Type B pancreatic cell (in vitro differentiated cells): Measurements from ENCODE around the gene PCDHGA8. TPM values are rescaled to one million over a fixed set of nuclear protein-coding genes. Genes with fewer than 3 reads are reported as not detected.
"Not testable (repeated sequence)": the region's sequence is repeated elsewhere in the genome, so short reads cannot be mapped to it uniquely, and the experiment has no call there.

Source experiments
- DNase-seq: peaks from one replicate; pipeline ENCODE4 v3.0.0; 2021; ENCODE audit warnings: mixed read lengths; ENCODE audit not compliant: unreplicated experiment; ENCODE audit errors: extremely low spot score
- H3K27ac Mint-ChIP-seq: 2 replicates; pipeline ENCODE4 v1.8.0; 2021; ENCODE audit warnings: mild to moderate bottlenecking, mixed read lengths
- H3K27me3 Mint-ChIP-seq: 2 replicates; pipeline ENCODE4 v1.8.0; 2021; ENCODE audit warnings: mixed read lengths
- H3K36me3 Mint-ChIP-seq: 2 replicates; pipeline ENCODE4 v1.8.0; 2021; ENCODE audit warnings: mixed read lengths
- H3K4me1 Mint-ChIP-seq: one replicate; pipeline ENCODE4 v1.8.0; 2021; ENCODE audit warnings: mixed read lengths; ENCODE audit not compliant: unreplicated experiment
- H3K4me3 Mint-ChIP-seq: 2 replicates; pipeline ENCODE4 v1.8.0; 2021; ENCODE audit warnings: mild to moderate bottlenecking, mixed read lengths
- H3K9me3 Mint-ChIP-seq: 2 replicates; pipeline ENCODE4 v1.8.0; 2021; ENCODE audit warnings: mixed read lengths
- CTCF ChIP-seq: fragments of 200-600 bp; sonication (generic); conservative IDR thresholded peaks from 2 replicates; pipeline ENCODE4 v1.5.0; 2021; ENCODE audit warnings: antibody characterized with exemption, mild to moderate bottlenecking
- total RNA-seq: library from RNA; stranded (reverse); gene quantifications from 2 replicates; pipeline ENCODE4 v1.2.1, GENCODE V29; 2021; ENCODE audit warnings: low replicate concordance

The PCDHGA8 gene
- total RNA-seq, 1 donor from 2014 or later: 1.3 TPM

GRCh38 chr5:141387557-141388311 is 4.7 kb upstream of the PCDHGA8 start, which contains the start of gene PCDHGB4:
Gene PCDHGB4, plus strand, starts transcription at chr5:141387698. Its CDS starts 187 bp downstream, at chr5:141387885.
- H3K9me3 Mint-ChIP-seq, H3K27ac Mint-ChIP-seq: not testable (repeated sequence)

DNA sequence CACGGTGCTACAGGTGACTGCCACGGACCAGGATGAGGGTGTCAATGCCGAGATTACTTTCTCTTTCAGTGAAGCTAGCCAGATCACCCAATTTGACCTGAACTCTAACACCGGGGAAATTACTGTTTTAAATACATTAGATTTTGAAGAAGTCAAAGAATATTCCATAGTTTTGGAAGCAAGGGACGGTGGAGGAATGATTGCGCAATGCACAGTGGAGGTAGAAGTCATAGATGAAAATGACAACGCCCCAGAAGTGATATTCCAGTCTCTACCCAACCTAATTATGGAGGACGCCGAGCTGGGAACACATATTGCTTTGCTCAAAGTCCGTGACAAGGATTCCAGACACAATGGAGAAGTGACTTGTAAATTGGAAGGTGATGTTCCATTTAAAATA is 3.8 kb upstream of the PCDHGA8 start:
- Mint-ChIP-seq H3K4me3 (peak overlapping the region; percentile 68), H3K4me1 (no peaks in the 10 kb centered on the region), H3K9me3 (peaks cover 6% of the 10 kb centered on the region), H3K27ac (no peak overlapping the region), H3K36me3 (peaks cover 16% of the 10 kb centered on the region), H3K27me3 (no peaks in the 10 kb centered on the region)
- no peak for DNase-seq
- no peak for TF ChIP-seq CTCF

More at GRCh38 chr5:141387557-141388311, 4.7 kb upstream of the PCDHGA8 start, which contains the start of gene PCDHGB4:
- Mint-ChIP-seq H3K36me3 (peaks cover 16% of the 10 kb centered on the region), H3K4me3 (peak within 1 kb of the TSS; percentile 85)
- not testable (repeated sequence) for H3K27me3 Mint-ChIP-seq, H3K4me1 Mint-ChIP-seq
- peak; percentile 67 for TF ChIP-seq CTCF
- DNase-seq: peak; percentile 67

DNA sequence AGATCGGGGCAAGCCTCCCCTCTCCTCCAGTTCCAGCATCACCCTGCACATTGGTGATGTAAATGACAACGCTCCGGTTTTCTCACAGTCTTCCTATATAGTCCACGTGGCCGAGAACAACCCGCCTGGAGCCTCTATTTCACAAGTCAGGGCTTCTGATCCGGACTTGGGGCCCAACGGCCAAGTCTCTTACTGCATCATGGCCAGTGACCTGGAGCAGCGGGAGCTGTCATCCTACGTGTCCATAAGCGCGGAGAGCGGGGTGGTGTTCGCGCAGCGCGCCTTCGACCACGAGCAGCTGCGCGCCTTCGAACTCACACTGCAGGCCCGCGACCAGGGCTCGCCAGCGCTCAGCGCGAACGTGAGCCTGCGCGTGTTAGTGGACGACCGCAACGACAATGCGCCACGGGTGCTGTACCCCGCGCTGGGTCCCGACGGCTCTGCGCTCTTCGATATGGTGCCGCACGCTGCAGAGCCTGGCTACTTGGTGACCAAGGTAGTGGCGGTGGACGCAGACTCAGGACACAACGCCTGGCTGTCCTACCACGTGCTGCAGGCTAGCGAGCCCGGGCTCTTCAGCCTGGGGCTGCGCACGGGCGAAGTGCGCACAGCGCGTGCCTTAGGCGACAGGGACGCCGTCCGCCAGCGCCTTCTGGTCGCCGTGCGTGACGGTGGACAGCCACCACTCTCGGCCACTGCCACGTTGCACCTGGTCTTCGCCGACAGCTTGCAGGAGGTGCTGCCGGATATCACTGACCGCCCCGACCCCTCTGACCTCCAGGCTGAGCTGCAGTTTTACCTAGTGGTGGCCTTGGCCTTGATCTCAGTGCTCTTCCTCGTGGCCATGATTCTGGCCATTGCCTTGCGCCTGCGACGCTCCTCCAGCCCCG is 3.0 kb upstream of the PCDHGA8 start:
- no peaks in the 10 kb centered on the region for H3K4me1 Mint-ChIP-seq
- no peak for TF ChIP-seq CTCF
- H3K27ac Mint-ChIP-seq: peak overlapping the region; percentile 4
- peak; percentile 55 for DNase-seq
- H3K4me3 Mint-ChIP-seq: no peak overlapping the region
- H3K27me3 Mint-ChIP-seq: no peaks in the 10 kb centered on the region
- H3K36me3 Mint-ChIP-seq: peaks cover 20% of the 10 kb centered on the region
- peaks cover 10% of the 10 kb centered on the region for H3K9me3 Mint-ChIP-seq

GRCh38 chr5:141393267-141393666 is 834 bp downstream of the PCDHGA8 start:
- H3K27ac Mint-ChIP-seq: no peak overlapping the region
- TF ChIP-seq CTCF: no peak
- no peaks in the 10 kb centered on the region for H3K27me3 Mint-ChIP-seq
- peaks cover 14% of the 10 kb centered on the region for H3K9me3 Mint-ChIP-seq
- no peak for DNase-seq
- peaks cover 22% of the 10 kb centered on the region for H3K36me3 Mint-ChIP-seq
- H3K4me1 Mint-ChIP-seq: no peaks in the 10 kb centered on the region
- H3K4me3 Mint-ChIP-seq: no peak overlapping the region

DNA sequence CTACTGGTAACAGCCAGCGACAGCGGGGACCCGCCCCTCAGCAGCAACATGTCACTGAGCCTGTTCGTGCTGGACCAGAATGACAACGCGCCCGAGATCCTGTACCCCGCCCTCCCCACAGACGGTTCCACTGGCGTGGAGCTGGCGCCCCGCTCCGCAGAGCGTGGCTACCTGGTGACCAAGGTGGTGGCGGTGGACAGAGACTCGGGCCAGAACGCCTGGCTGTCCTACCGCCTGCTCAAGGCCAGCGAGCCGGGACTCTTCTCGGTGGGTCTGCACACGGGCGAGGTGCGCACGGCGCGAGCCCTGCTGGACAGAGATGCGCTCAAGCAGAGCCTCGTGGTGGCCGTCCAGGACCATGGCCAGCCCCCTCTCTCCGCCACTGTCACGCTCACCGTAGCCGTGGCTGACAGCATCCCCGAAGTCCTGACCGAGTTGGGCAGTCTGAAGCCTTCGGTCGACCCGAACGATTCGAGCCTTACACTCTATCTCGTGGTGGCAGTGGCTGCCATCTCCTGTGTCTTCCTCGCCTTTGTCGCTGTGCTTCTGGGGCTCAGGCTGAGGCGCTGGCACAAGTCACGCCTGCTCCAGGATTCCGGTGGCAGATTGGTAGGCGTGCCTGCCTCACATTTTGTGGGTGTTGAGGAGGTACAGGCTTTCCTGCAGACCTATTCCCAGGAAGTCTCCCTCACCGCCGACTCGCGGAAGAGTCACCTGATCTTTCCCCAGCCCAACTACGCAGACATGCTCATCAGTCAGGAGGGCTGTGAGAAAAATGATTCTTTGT is 2.2 kb downstream of the PCDHGA8 start:
- H3K4me1 Mint-ChIP-seq, H3K27me3 Mint-ChIP-seq: not testable (repeated sequence)
- peaks cover 14% of the 10 kb centered on the region for H3K9me3 Mint-ChIP-seq

More for the DNA sequence above, 2.2 kb downstream of the PCDHGA8 start:
- H3K36me3 Mint-ChIP-seq: peaks cover 15% of the 10 kb centered on the region
- not testable (repeated sequence) for DNase-seq, H3K27ac Mint-ChIP-seq, H3K4me3 Mint-ChIP-seq
